ENCODE measurements around the gene DIDO1.

Gene DIDO1

DNA sequence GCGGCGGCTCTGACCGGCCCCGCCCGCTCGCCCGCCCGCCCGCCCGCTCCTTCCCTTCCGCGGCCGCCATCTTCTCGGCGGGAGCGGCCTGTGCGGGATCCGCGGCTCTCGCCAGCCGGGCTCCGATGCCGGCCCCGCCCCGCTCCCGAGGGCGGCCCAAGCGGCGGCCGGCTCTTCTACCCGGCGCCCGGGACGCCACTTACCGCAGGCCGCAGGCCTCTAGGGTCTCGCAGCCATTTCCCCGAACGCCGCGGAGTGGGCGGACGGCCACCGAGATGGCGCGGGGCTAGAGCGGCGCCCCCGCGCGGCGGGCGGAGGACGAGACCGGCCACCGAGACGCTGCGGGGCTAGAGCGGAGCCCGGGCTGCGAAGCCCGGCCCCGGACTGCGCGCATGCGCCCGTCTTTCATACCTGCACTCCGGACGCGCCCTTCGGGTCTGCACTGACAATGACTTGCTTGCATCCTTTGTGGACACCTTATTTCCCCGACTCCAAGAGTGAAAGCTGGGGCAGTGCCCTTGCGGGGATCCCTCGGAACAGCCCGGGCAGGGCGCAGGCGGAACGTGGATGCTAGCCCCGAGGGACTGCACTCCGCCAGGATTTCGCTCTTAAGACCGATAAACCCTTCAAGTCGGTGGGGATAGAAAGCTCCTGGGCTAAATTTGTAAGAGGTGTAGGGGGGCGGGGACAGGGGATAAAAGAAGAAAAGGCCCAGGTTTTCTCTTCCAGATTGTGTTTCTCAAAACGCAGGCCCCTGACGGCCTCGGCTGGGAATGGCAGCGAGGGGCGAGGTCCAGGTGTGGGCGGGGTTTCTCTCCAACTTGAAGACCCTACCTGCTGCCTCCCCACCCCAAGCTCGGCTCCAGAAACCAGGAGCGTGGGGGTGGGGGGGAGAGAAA is at the start of gene DIDO1:
Gene DIDO1 (minus strand): TSS at position 277 of the 899 bp plus-strand sequence.
- peak within 1 kb of the TSS; percentile 94 for H3K4me3 ChIP-seq (replicated peaks; ENCODE audit: low read depth, low read length)
- DNase-seq (ENCODE audit: low read depth): peak; percentile 85
- TF ChIP-seq, protein P1, sequence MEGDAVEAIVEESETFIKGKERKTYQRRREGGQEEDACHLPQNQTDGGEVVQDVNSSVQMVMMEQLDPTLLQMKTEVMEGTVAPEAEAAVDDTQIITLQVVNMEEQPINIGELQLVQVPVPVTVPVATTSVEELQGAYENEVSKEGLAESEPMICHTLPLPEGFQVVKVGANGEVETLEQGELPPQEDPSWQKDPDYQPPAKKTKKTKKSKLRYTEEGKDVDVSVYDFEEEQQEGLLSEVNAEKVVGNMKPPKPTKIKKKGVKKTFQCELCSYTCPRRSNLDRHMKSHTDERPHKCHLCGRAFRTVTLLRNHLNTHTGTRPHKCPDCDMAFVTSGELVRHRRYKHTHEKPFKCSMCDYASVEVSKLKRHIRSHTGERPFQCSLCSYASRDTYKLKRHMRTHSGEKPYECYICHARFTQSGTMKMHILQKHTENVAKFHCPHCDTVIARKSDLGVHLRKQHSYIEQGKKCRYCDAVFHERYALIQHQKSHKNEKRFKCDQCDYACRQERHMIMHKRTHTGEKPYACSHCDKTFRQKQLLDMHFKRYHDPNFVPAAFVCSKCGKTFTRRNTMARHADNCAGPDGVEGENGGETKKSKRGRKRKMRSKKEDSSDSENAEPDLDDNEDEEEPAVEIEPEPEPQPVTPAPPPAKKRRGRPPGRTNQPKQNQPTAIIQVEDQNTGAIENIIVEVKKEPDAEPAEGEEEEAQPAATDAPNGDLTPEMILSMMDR (IDR thresholded peaks at IDR 0.05; ENCODE audit: low read length, missing control alignments): peak; percentile 13

DNA sequence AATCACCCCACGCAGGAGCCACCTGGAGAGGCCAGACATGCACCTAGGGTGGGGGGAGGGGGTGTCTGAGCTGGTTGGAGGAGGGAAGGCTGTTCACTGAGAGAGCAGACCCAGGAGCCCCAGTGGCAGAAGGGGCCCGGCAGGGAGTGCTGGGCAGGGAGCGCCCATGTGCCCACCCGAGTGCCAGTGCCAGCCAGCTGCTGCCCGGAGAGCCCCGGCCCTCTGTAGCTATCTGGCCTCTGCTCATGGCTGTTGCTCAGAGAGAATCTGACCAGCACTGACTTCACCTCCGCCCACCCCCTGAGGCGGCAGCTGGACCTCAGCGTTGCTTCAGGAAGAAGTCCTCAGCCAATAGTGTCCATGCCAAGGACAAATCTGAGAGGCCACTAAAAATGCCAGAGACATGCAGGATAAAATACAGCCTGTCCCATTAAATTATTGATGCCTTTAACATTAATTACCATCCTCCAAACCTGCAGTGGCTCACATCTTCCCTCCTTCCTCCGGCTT is 49.0 kb upstream of the DIDO1 start:
- TF ChIP-seq, protein P1 (IDR thresholded peaks at IDR 0.05; ENCODE audit: low read length, missing control alignments): no peak
- H3K4me3 ChIP-seq (replicated peaks; ENCODE audit: low read depth, low read length): no peak overlapping the region
- no peak for DNase-seq (ENCODE audit: low read depth)

DNA sequence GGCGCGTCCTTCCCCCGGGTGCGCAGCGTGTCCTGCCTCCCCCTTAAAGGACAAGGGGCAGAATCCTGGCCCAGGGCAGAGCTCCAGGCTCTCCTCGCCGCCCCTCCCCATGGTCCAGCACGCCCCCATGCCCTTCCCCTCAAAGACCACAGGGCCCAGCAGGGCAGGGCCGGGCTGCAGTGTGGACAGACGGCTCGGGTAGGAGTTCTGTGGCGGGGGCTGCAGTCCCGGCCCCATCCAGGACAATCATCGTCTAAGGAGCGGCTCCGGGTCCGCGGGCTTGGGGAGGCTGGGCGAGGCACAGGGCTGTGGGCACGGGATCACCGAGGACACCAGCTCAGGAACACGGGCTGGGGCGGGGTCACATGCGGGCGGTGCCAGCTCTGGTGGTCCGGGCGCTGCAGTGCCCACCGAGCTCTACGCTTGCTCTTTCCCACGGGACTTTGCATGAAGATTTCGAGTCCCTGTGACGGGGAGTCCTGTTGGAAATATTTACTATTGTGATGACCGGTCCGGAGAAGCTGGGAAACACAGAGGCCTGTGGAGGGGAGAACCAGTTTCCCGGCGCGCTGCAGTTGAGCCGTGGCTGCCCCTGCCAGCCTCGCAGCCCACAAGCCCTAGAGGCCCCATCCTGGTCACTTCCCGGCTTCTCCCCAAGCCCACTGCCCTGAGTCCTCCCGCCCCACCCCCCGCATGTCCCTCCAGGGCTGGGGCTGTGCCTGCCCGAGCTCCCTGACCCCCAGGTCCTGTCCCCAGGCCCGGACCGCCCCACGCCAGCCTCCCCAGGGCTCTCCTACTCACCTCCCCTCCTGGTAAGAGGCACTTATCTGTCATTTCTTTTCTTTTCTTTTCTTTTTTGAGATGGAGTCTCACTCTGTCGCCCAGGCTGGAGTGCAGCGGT is 46.8 kb upstream of the DIDO1 start:
- H3K4me3 ChIP-seq (replicated peaks; ENCODE audit: low read depth, low read length): no peak overlapping the region

DNA sequence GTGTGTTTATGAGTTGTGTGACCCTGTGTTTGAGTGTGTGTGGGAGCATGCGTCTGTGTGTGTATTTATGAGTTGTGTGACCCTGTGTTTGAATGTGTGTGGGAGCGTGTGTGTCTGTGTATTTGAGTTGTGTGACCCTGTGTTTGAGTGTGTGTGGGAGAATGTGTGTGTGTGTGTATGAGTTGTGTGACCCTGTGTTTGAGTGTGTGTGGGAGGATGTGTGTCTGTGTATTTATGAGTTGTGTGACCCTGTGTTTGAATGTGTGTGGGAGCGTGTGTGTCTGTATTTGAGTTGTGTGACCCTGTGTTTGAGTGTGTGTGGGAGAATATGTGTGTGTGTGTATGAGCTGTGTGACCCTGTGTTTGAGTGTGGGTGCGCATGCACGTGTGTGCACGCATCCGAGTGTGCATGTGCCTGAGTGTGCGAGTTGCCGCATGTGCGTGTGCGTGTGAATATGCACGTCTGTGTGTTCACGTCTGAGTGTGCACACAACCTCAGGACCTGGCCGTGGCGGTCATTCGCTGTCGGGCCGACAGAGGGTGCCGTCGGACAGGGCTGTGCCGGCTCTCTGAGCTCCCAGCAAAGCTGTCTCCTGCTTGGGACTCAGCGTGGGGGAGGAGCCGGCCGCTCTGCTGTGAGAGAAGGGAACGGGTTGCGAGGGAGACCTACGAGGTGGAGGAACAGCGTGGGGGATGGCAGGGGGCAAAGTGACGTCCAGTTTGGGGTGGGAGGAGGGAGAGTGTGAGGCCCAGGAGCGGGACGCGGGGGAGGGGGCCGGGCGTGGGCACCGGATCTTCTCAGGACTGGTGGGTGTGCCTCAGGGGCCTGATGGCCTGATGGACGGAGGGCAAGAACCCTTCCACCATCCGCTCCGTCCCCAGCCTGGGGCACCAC is 45.9 kb upstream of the DIDO1 start:
- peak; percentile 81 for DNase-seq (ENCODE audit: low read depth)
- H3K4me3 ChIP-seq (replicated peaks; ENCODE audit: low read depth, low read length): peak overlapping the region; percentile 24
- TF ChIP-seq, protein P1 (IDR thresholded peaks at IDR 0.05; ENCODE audit: low read length, missing control alignments): peak; percentile 87

More for the DNA sequence above, 46.8 kb upstream of the DIDO1 start:
- DNase-seq (ENCODE audit: low read depth): no peak
- TF ChIP-seq, protein P1 (IDR thresholded peaks at IDR 0.05; ENCODE audit: low read length, missing control alignments): no peak

DNA sequence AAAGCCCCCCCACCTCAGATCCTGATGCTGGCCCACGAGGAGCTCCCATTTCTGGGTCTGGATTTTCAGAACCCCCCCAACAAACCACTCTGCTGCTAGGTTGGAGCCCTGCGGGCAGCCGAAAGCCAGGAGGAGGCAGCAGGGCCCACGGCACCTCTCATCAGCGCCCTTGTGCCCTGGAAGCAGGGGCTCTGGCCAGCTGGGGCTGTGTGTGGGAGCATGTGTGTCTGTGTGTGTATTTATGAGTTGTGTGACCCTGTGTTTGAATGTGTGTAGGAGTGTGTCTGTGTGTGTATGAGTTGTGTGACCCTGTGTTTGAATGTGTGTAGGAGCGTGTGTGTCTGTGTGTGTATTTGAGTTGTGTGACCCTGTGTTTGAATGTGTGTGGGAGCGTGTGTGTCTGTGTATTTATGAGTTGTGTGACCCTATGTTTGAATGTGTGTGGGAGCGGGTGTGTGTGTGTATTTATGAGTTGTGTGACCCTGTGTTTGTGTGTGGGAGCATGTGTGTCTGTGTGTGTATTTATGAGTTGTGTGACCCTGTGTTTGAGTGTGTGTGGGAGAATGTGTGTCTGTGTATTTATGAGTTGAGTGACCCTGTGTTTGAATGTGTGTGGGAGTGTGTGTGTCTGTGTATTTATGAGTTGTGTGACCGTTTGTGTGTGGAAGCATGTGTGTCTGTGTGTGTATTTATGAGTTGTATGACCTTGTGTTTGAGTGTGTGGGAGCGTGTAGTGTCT is 45.1 kb upstream of the DIDO1 start:
- TF ChIP-seq, protein P1 (IDR thresholded peaks at IDR 0.05; ENCODE audit: low read length, missing control alignments): no peak
- H3K4me3 ChIP-seq (replicated peaks; ENCODE audit: low read depth, low read length): no peak overlapping the region
- DNase-seq (ENCODE audit: low read depth): no peak
